C4-2B (cell line): ENCODE results near the gene DOLPP1.

ENCODE experiments used
- CTCF ChIP-seq: fragments of 450-650 bp; conservative IDR thresholded peaks from 2 replicates; pipeline ENCODE4 v1.5.1; 2017; ENCODE audit warnings: mild to moderate bottlenecking
- ZFX ChIP-seq: fragments of 450-650 bp; IDR thresholded peaks from 2 replicates; pipeline ENCODE4 v1.6.1; 2017

GRCh38 chr9:129033216-129033615 lies 47.7 kb upstream of the DOLPP1 start:
- no peak for TF ChIP-seq CTCF
- no peak for TF ChIP-seq ZFX
